GM21381 (cell line): ENCODE data around the gene EVPLL.
"Not testable (repeated sequence)": the region's sequence is repeated elsewhere in the genome, so short reads cannot be mapped to it uniquely, and the experiment has no call there.

Experiments
- ATAC-seq: cut with Tn5 transposase; IDR thresholded peaks from one replicate; pipeline ENCODE4 v1.9.1; 2021; ENCODE audit warnings: mild to moderate bottlenecking, moderate library complexity; ENCODE audit not compliant: unreplicated experiment

The EVPLL gene

DNA sequence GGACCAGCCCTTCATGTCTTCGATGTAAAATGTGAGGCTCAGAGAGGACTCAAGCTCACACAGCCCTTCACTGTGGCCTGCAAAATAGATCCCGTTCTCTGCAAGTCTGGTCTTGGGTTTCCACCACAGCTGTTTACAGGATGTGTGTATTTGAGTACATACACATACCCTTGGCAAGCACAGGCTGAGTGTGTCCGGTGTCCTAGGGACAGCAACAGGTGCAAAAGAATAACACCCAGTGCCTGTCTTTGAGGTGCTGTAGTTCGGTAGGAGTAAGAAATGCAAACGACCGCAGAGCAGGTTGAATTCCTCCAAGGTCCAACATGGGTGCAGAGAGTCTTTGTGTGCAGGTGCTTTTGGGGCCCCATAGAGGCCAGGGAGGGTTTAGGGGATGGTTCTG lies 44.9 kb downstream of the EVPLL start:
- not testable (repeated sequence) for ATAC-seq

- ATAC-seq: not testable (repeated sequence)
Observed at GRCh38 chr17:18423015-18423414, 45.4 kb downstream of the EVPLL start.

GRCh38 chr17:18425593-18425992 lies 48.0 kb downstream of the EVPLL start:
- not testable (repeated sequence) for ATAC-seq

DNA sequence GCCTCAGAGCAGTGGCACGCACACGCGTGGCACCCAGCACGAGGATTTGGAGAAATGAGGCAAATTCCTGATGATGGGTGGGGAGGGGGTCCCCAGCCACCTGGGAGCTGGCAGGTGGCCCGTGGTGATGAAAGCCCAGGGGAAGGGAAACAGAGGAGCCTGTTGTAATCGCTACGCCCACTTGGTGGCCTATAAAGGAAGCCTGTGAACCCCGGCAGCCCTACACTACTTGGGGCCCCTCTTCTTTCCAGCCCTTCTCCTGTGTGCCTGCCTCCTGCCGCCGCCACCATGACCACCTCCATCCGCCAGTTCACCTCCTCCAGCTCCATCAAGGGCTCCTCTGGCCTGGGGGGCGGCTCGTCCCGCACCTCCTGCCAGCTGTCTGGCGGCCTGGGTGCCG lies 49.1 kb downstream of the EVPLL start:
- ATAC-seq: not testable (repeated sequence)

DNA sequence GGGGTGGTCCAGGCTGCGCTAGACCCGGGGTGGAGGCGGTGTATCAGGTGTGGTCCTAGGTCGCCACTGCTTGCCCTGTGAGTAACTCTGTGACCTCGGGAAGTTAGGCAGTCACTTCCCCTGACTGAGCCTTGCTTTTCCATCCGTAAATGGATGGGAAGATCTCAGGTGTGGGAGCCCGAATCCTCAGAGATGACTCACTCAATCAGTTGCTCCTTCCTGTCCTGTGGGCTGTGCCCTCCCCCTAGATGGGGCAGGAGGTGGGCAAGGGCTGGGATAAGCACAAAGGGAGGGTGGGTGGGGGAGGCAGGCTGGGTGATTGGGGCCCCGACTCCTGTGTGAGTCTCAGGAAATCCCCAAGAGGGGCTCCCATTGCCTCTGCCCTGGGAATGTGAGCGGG lies 54.6 kb downstream of the EVPLL start:
- not testable (repeated sequence) for ATAC-seq
